GM18508 (cell line): ENCODE measurements around the gene USF1.
"Not testable (repeated sequence)": the region's sequence is repeated elsewhere in the genome, so short reads cannot be mapped to it uniquely, and the experiment has no call there.

Source experiments
- ATAC-seq: cut with Tn5 transposase; IDR thresholded peaks from one replicate; pipeline ENCODE4 v1.9.1; 2021; ENCODE audit warnings: moderate number of reproducible peaks; ENCODE audit not compliant: insufficient read depth, unreplicated experiment

The USF1 gene

DNA sequence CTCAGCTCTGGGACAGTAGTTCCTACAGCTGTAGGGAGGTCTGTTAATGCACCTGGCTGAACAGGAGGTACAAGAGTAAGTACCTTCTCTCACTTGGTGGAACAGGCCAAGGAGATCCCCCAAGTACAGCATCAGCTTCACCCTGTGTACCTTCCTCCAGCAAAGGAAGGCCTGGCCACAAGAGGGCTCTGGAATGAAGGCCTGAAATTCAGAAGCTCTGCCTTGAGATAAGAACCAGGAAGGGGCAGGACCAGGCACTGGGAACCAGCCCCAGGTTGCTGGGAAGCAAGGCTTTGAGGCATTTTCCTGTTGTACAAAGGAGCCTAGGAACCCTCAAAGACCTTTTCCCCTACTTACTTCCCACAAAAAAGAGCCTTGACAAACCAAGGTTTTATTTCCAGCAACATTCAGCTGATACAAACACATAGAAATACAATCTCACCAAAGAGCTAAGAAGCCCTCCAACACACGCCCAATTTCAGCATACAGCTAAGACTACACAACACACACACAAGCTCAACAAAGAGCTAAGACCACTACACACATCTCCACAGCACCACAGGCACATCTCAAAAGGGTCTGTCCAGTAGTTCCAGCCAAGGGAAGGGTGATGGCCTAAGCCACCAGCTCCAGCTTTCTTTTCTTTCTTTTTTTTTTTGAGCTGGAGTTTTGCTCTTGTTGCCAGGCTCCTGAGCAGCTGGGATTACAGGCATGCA is 48.3 kb downstream of the USF1 start:
- no peak for ATAC-seq

DNA sequence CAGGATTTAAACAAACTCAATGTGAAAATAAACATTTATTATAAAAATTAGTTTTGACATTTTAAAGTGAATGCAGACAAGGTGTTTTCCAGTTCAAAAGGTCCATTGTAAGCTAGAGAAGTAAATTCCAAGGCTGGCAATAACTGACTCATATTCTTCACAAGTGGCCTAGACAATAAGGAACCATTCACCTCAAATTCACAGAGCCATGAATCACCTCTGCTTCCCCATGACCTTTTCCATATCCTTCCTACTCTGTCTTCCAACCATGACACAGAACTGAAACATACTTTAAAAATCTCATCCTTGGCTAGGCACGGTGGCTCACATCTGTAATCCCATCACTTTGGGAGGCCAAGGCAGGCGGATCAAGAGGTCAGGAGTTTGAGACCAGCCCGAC is 49.6 kb downstream of the USF1 start:
- ATAC-seq = no peak

DNA sequence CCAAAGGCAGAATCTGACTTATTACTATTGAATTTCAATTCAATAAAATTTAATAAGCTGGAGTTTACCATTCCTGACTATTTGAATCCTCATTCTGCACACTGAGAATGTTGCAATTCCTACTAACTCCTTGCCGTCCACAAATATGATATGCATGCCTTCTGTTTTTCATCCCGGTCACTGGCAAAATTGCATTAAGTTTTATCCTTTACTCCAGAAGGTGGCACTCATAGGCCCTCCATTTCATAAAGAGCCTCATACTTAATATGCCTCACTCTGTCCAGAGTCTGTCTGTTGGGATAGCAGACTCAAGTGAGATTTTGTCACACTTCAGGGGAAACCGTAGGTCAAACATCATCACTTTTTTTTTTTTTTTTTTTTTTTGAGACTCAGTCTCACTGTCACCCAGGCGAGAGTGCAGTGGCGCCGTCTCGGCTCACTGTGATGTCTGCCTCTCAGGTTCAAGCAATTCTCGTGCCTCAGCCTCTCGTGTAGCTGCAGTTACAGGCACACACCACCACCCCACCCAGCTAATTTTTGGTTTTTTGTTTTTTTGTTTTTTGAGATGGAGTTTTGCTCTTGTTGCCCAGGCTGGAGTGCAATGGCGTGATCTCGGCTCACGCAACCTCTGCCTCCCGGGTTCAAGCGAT is 52.1 kb downstream of the USF1 start:
- no peak for ATAC-seq

DNA sequence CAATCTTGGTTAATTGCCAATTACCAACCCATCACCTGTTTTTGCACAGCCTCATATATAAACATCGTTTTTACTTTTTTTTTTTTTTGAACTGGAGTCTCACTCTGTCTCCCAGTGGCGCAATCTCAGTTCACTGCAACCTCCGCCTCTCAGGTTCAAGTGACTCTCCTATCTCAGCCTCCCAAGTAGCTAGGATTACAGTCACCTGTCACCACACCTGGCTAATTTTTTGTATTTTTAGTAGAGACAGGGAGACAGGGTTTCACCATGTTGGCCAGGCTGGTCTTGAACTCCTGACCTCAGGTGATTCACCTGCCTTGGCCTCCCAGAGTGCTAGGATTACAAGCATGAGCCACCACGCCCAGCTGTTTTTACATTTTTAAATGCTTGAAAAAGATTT is 53.7 kb downstream of the USF1 start:
- not testable (repeated sequence) for ATAC-seq
